Right cardiac atrium (tissue), 5 donors: ENCODE data around the gene FFAR3. TPM values are rescaled to one million over a fixed set of nuclear protein-coding genes. Genes with fewer than 3 reads are reported as not detected.

ENCODE experiments used
- ATAC-seq, 2 donors: fragments of 200-7000 bp; cut with Tn5 transposase; one replicate each; pipeline versions ENCODE4 v1.8.0 to v1.9.1; 2020; ENCODE audit warnings: moderate library complexity in 2 of 2, mild to moderate bottlenecking in 1 of 2
- DNase-seq, 3 donors: peaks; one replicate each; pipeline ENCODE4 v3.0.0-alpha.2; 2020
- H3K27ac ChIP-seq: one replicate; pipeline ENCODE4 v1.5.1; 2013; ENCODE audit warnings: mild to moderate bottlenecking, low read length, control low read depth, moderate library complexity
- H3K27me3 ChIP-seq: one replicate; pipeline ENCODE4 v1.6.1; 2013; ENCODE audit not compliant: control insufficient read depth, insufficient read depth
- H3K4me1 ChIP-seq: one replicate; pipeline ENCODE4 v1.6.1; 2013; ENCODE audit warnings: low read length; ENCODE audit not compliant: control insufficient read depth, insufficient read depth
- H3K4me3 ChIP-seq: one replicate; pipeline ENCODE4 v1.5.1; 2013; ENCODE audit warnings: low read length, control low read depth
- H3K9me3 ChIP-seq: one replicate; pipeline ENCODE4 v1.6.1; 2013; ENCODE audit warnings: low read length; ENCODE audit not compliant: control insufficient read depth
- WGBS: extraction: QIAGEN DNeasy Blood & Tissue Kit; methylation state at CpG from one replicate; pipeline ENCODE4 v1.1.7; 2013; 5-methylcytosine and 5-hydroxymethylcytosine counted together
- intact Hi-C, 4 donors: fragments of 100-400 bp; cut with DNase I; formaldehyde crosslinking; loops; one replicate each; pipeline versions ENCODE4 v1.11.0 to v1.14.0; 2022 to 2023
- microRNA-seq, 2 donors: library from miRNA; unstranded; fragments of <30 nt; microRNA quantifications; one replicate each; pipeline ENCODE4 v1.2.0, GENCODE V29; 2020 to 2021
- polyA plus RNA-seq: library from polyadenylated mRNA; stranded (reverse); fragments of 200-250 nt; gene quantifications from one replicate; pipeline ENCODE4 v1.2.3, GENCODE V29; 2013
- total RNA-seq, 4 donors: library from RNA; stranded (reverse); fragmentation: NEBNext Ultra II Directional; extraction: Animal tissue kit (Norgen Biotek cat#: 25700); gene quantifications; one replicate each; pipeline ENCODE4 v1.2.1, GENCODE V29; 2021
- donor health status: healthy with polysubstance abuse.
- donor health status: DM: no; HTN: yes; CAD: no.
- donor health status: DM: no; HTN: no; CAD: no.
- donor health status: DM: no; HTN: yes; CAD: no; lungs with severe emphysema.
- donor health status: DM: yes; HTN: yes; CAD: no.

FFAR3 gene
- total and polyA plus RNA-seq, 5 donors: 0.05 to 0.31 TPM; not detected in 3

GRCh38 chr19:35408284-35409171 is 50.3 kb downstream of the FFAR3 start:
- H3K4me3 ChIP-seq: no peak overlapping the region
- DNase-seq (no peak), ATAC-seq (no peak)
- no peak overlapping the region for H3K27ac ChIP-seq
- no peaks in the 10 kb centered on the region for H3K27me3 ChIP-seq
- H3K9me3 ChIP-seq: no peaks in the 10 kb centered on the region
- no peaks in the 10 kb centered on the region for H3K4me1 ChIP-seq
- intact Hi-C loops: no loop called here
- 88% methylated on average over 13 of the region's 13 CpGs for WGBS

GRCh38 chr19:35409191-35409590 is 50.9 kb downstream of the FFAR3 start:
- no peaks in the 10 kb centered on the region for H3K4me1 ChIP-seq
- H3K4me3 ChIP-seq: no peak overlapping the region
- WGBS: 72% methylated on average over 5 of the region's 5 CpGs
- no peak for DNase-seq
- no peak overlapping the region for H3K27ac ChIP-seq
- intact Hi-C loops: no loop called here
- no peaks in the 10 kb centered on the region for H3K9me3 ChIP-seq
- ATAC-seq: no peak
- no peaks in the 10 kb centered on the region for H3K27me3 ChIP-seq

Small RNA genes lying within 50 kb of the gene (microRNA-seq; reads per million reads assigned to microRNA genes)
- 0 reads per million in 2 donors for gene MIR5196

Other genes with a start within 250 kb of the FFAR3 start
- gene FXYD3, start 242.6 kb upstream of the FFAR3 start, total RNA-seq: 1 to 10 TPM; 2.2 to 5.7 (median 4.3) TPM
- 5.2 TPM for gene FXYD3, start 242.6 kb upstream of the FFAR3 start, polyA plus RNA-seq
- gene LGI4, start 223.4 kb upstream of the FFAR3 start, total RNA-seq: 10 to 100 TPM; 25.0 to 40.9 (median 32.5) TPM
- gene LGI4, start 223.4 kb upstream of the FFAR3 start, polyA plus RNA-seq: 35.6 TPM
- gene FXYD1, start 219.6 kb upstream of the FFAR3 start, total RNA-seq: 100 to 1,000 TPM; 441 to 544 (median 499) TPM
- 289 TPM for gene FXYD1, start 219.6 kb upstream of the FFAR3 start, polyA plus RNA-seq
- under 1 TPM in 1 of 4 donors, not detected in 3; 0.40 TPM for gene FXYD7, start 215.2 kb upstream of the FFAR3 start, total RNA-seq
- gene FXYD7, start 215.2 kb upstream of the FFAR3 start, polyA plus RNA-seq: 0.25 TPM
- 10 to 100 TPM; 22.5 to 46.3 (median 31.0) TPM for gene FXYD5, start 203.7 kb upstream of the FFAR3 start, total RNA-seq
- 31.8 TPM for gene FXYD5, start 203.7 kb upstream of the FFAR3 start, polyA plus RNA-seq
- not detected for gene FAM187B, start 129.7 kb upstream of the FFAR3 start, total RNA-seq
- not detected for gene FAM187B, start 129.7 kb upstream of the FFAR3 start, polyA plus RNA-seq
- 1 to 10 TPM; 4.6 to 8.9 (median 4.8) TPM for gene LSR, start 109.5 kb upstream of the FFAR3 start, total RNA-seq
- gene LSR, start 109.5 kb upstream of the FFAR3 start, polyA plus RNA-seq: 5.0 TPM
- 100 to 1,000 TPM; 182 to 270 (median 239) TPM for gene USF2, start 89.5 kb upstream of the FFAR3 start, total RNA-seq
- gene USF2, start 89.5 kb upstream of the FFAR3 start, polyA plus RNA-seq: 332 TPM
- 100 to 1,000 TPM; 164 to 286 (median 230) TPM for gene HAMP, start 75.9 kb upstream of the FFAR3 start, total RNA-seq
- gene HAMP, start 75.9 kb upstream of the FFAR3 start, polyA plus RNA-seq: 406 TPM
- gene MAG, start 66.3 kb upstream of the FFAR3 start, total RNA-seq: not detected
- gene MAG, start 66.3 kb upstream of the FFAR3 start, polyA plus RNA-seq: 1.3 TPM
- under 1 TPM; 0.54 to 0.80 (median 0.72) TPM for gene CD22, start 29.3 kb upstream of the FFAR3 start, total RNA-seq
- gene CD22, start 29.3 kb upstream of the FFAR3 start, polyA plus RNA-seq: 0.20 TPM
- gene FFAR1, start 10.6 kb upstream of the FFAR3 start, total RNA-seq: not detected
- gene FFAR1, start 10.6 kb upstream of the FFAR3 start, polyA plus RNA-seq: not detected
- gene GPR42, start 12.6 kb downstream of the FFAR3 start, total RNA-seq: not detected
- not detected for gene GPR42, start 12.6 kb downstream of the FFAR3 start, polyA plus RNA-seq
- under 1 TPM in 3 of 4 donors, not detected in 1; 0.28 to 0.63 (median 0.44) TPM for gene FFAR2, start 89.8 kb downstream of the FFAR3 start, total RNA-seq
- 0.11 TPM for gene FFAR2, start 89.8 kb downstream of the FFAR3 start, polyA plus RNA-seq
- not detected for gene KRTDAP, start 132.0 kb downstream of the FFAR3 start, total RNA-seq
- gene KRTDAP, start 132.0 kb downstream of the FFAR3 start, polyA plus RNA-seq: 0.29 TPM
- 10 to 100 TPM in 3 of 4 donors, 1 to 10 TPM in 1; 9.1 to 23.4 (median 15.7) TPM for gene DMKN, start 155.2 kb downstream of the FFAR3 start, total RNA-seq
- gene DMKN, start 155.2 kb downstream of the FFAR3 start, polyA plus RNA-seq: 22.8 TPM
- not detected for gene SBSN, start 169.9 kb downstream of the FFAR3 start, total RNA-seq
- gene SBSN, start 169.9 kb downstream of the FFAR3 start, polyA plus RNA-seq: not detected
- not detected for gene GAPDHS, start 175.0 kb downstream of the FFAR3 start, total RNA-seq
- gene GAPDHS, start 175.0 kb downstream of the FFAR3 start, polyA plus RNA-seq: not detected
- 10 to 100 TPM; 77.3 to 94.8 (median 85.0) TPM for gene TMEM147, start 187.2 kb downstream of the FFAR3 start, total RNA-seq
- 140 TPM for gene TMEM147, start 187.2 kb downstream of the FFAR3 start, polyA plus RNA-seq
- not detected for gene ATP4A, start 205.2 kb downstream of the FFAR3 start, total RNA-seq
- gene ATP4A, start 205.2 kb downstream of the FFAR3 start, polyA plus RNA-seq: not detected
- gene PMIS2, start 227.7 kb downstream of the FFAR3 start, total RNA-seq: not detected
- not detected for gene PMIS2, start 227.7 kb downstream of the FFAR3 start, polyA plus RNA-seq